Ecto neural progenitor cell (in vitro differentiated cells): ENCODE results near the gene HS3ST4.
"Not testable (repeated sequence)": the region's sequence is repeated elsewhere in the genome, so short reads cannot be mapped to it uniquely, and the experiment has no call there.

Experiments
- DNase-seq: peaks from one replicate; pipeline ENCODE4 v3.0.0-alpha.2; 2018; ENCODE audit warnings: low spot score

Gene HS3ST4

GRCh38 chr16:25988882-25989281 lies 297.1 kb downstream of the HS3ST4 start:
- DNase-seq = no peak

GRCh38 chr16:25996052-25996451 lies 304.3 kb downstream of the HS3ST4 start:
- DNase-seq = no peak

GRCh38 chr16:26005336-26005735 lies 313.6 kb downstream of the HS3ST4 start:
- DNase-seq = no peak

- no peak for DNase-seq
Measured at GRCh38 chr16:26012376-26012775, 320.6 kb downstream of the HS3ST4 start.

GRCh38 chr16:26015776-26016175 lies 324.0 kb downstream of the HS3ST4 start:
- DNase-seq = no peak

GRCh38 chr16:26016989-26017388 lies 325.2 kb downstream of the HS3ST4 start:
- DNase-seq = no peak

GRCh38 chr16:26019381-26020242 lies 327.9 kb downstream of the HS3ST4 start:
- DNase-seq = no peak

- no peak for DNase-seq
Measured at GRCh38 chr16:26026709-26027450, 335.1 kb downstream of the HS3ST4 start.

- DNase-seq = no peak
Measured at GRCh38 chr16:26031286-26031685, 339.5 kb downstream of the HS3ST4 start.

- not testable (repeated sequence) for DNase-seq
Measured at GRCh38 chr16:26032661-26033060, 340.9 kb downstream of the HS3ST4 start.

GRCh38 chr16:26041952-26042668 lies 350.4 kb downstream of the HS3ST4 start:
- DNase-seq = no peak

- DNase-seq = peak; percentile 56
Measured at GRCh38 chr16:26050472-26050871, 358.7 kb downstream of the HS3ST4 start.

GRCh38 chr16:26051063-26051462 lies 359.3 kb downstream of the HS3ST4 start:
- DNase-seq = no peak

- no peak for DNase-seq
Measured at GRCh38 chr16:26053889-26054288, 362.1 kb downstream of the HS3ST4 start.

- DNase-seq = no peak
Measured at GRCh38 chr16:26058326-26058725, 366.6 kb downstream of the HS3ST4 start.

GRCh38 chr16:26070302-26071100 lies 378.7 kb downstream of the HS3ST4 start:
- DNase-seq = no peak

GRCh38 chr16:26071101-26071866 lies 379.5 kb downstream of the HS3ST4 start:
- DNase-seq = no peak

- no peak for DNase-seq
Measured at GRCh38 chr16:26078716-26079355, 387.1 kb downstream of the HS3ST4 start.

- no peak for DNase-seq
Measured at GRCh38 chr16:26087091-26087490, 395.3 kb downstream of the HS3ST4 start.

- no peak for DNase-seq
Measured at GRCh38 chr16:26091511-26091910, 399.8 kb downstream of the HS3ST4 start.
